ENCODE data around the gene MRFAP1.

The MRFAP1 gene

DNA sequence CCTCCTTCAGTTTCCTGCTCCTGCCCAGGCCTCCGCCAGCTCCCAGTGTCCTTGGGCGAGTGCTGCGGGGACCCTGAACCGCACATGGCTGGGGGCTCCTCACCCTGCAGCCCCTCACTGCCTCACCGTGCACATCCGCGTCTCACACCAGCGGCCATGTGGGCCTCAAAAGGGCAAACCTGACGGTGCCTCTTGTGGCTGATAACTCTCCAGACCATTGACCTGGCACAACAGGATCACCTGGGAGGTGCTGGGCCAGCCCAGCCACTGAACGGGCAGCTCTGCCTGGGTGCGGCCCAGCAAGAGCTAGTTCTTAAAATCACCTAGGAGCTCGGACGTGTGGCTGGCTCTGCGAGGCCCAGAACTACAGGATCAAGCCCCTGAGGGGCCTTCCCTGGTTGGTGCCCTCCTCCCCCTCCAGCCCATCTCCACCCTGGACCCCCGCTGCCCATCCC is 49.0 kb downstream of the MRFAP1 start:
- FAIRE-seq (no peak), DNase-seq (ENCODE audit: low spot score) (no peak)

Measured in urothelium cell line (cell line).